GM23248 (cell line): Measurements from ENCODE around the gene SZT2. TPM values are rescaled to one million over a fixed set of nuclear protein-coding genes. Genes with fewer than 3 reads are reported as not detected.
"Not testable (repeated sequence)": the region's sequence is repeated elsewhere in the genome, so short reads cannot be mapped to it uniquely, and the experiment has no call there.

Source experiments
- DNase-seq: peaks from one replicate; pipeline ENCODE4 v3.0.0-alpha.2; 2015
- H2AFZ ChIP-seq: fragments of 200-600 bp; sonication (generic); 2 replicates; pipeline ENCODE4 v1.6.1; 2016; ENCODE audit warnings: antibody characterized with exemption
- H3F3A ChIP-seq: fragments of 200-600 bp; sonication (generic); 2 replicates; pipeline ENCODE4 v1.6.1; 2016; ENCODE audit warnings: mild to moderate bottlenecking, antibody characterized with exemption, mixed run types; ENCODE audit not compliant: insufficient read depth
- H3K27ac ChIP-seq: fragments of 200-600 bp; sonication (generic); 2 replicates; pipeline ENCODE4 v1.5.1; 2016; ENCODE audit warnings: mild to moderate bottlenecking
- H3K27me3 ChIP-seq: fragments of 200-600 bp; sonication (generic); replicated peaks from 2 replicates; pipeline ENCODE4 v1.6.1; 2016; ENCODE audit warnings: mild to moderate bottlenecking; ENCODE audit not compliant: insufficient read depth
- H3K36me3 ChIP-seq: fragments of 200-600 bp; sonication (generic); 2 replicates; pipeline ENCODE4 v1.6.1; 2016; ENCODE audit warnings: low read depth, mild to moderate bottlenecking
- H3K4me1 ChIP-seq: fragments of 200-600 bp; sonication (generic); 2 replicates; pipeline ENCODE4 v1.6.1; 2016; ENCODE audit warnings: mild to moderate bottlenecking; ENCODE audit not compliant: insufficient read depth
- H3K4me2 ChIP-seq: fragments of 200-600 bp; sonication (generic); one replicate; pipeline ENCODE4 v1.6.1; 2016; ENCODE audit warnings: mild to moderate bottlenecking; ENCODE audit not compliant: unreplicated experiment
- H3K4me3 ChIP-seq: fragments of 200-600 bp; sonication (generic); 2 replicates; pipeline ENCODE4 v1.5.1; 2016; ENCODE audit warnings: mild to moderate bottlenecking
- H3K79me2 ChIP-seq: fragments of 200-600 bp; sonication (generic); 2 replicates; pipeline ENCODE4 v1.6.1; 2016; ENCODE audit warnings: mild to moderate bottlenecking; ENCODE audit not compliant: insufficient read depth
- H3K9ac ChIP-seq: fragments of 200-600 bp; sonication (generic); 2 replicates; pipeline ENCODE4 v1.6.1; 2016; ENCODE audit warnings: mild to moderate bottlenecking
- H3K9me2 ChIP-seq: fragments of 200-600 bp; sonication (generic); 2 replicates; pipeline ENCODE4 v1.6.1; 2016; ENCODE audit warnings: mixed run types, mild to moderate bottlenecking, moderate library complexity; ENCODE audit not compliant: insufficient read depth
- H3K9me3 ChIP-seq: fragments of 200-600 bp; sonication (generic); one replicate; pipeline ENCODE4 v1.6.1; 2017; ENCODE audit warnings: low read depth
- H4K20me1 ChIP-seq: fragments of 200-600 bp; sonication (generic); 2 replicates; pipeline ENCODE4 v1.6.0; 2016; ENCODE audit not compliant: insufficient read depth
- EZH2 ChIP-seq: fragments of 200-600 bp; sonication (generic); IDR thresholded peaks from 2 replicates; pipeline ENCODE4 v1.6.1; 2018; ENCODE audit warnings: antibody characterized with exemption, mild to moderate bottlenecking; ENCODE audit not compliant: insufficient read depth, poor library complexity, severe bottlenecking
- EZH2phosphoT487 ChIP-seq: fragments of 200-600 bp; sonication (generic); IDR thresholded peaks from 2 replicates; pipeline ENCODE4 v1.6.1; 2018; ENCODE audit warnings: antibody characterized with exemption, moderate library complexity, mild to moderate bottlenecking, low read depth; ENCODE audit not compliant: insufficient read depth
- WGBS, 2 experiments: methylation state at CpG; one replicate each; pipeline ENCODE4 v1.1.6; 2015 to 2017; ENCODE audit warnings: low lambda C conversion rate in 2 of 2, low coverage in 1 of 2; ENCODE audit errors: missing lambda C conversion rate in 2 of 2; 5-methylcytosine and 5-hydroxymethylcytosine counted together
- in situ Hi-C: fragments of 300-500 bp; cut with MboI; formaldehyde crosslinking; loops from 2 replicates; pipeline ENCODE4 v1.15.0; 2020
- polyA plus RNA-seq: library from polyadenylated mRNA; unstranded; fragments of >200 nt; fragmentation: Nextera tagmentation; extraction: Ambion mirVana; gene quantifications from 2 replicates; pipeline ENCODE4 v1.2.1, GENCODE V29; 2016
- total RNA-seq: library from RNA; depleted of rRNA; stranded (reverse); fragments of >200 nt; shearing (Covaris generic); gene quantifications from 2 replicates; pipeline ENCODE4 v1.2.3, GENCODE V29; 2014

The SZT2 gene
- total and polyA plus RNA-seq, 2 experiments from 2014 or later, result 6.4 to 12.6 TPM

DNA sequence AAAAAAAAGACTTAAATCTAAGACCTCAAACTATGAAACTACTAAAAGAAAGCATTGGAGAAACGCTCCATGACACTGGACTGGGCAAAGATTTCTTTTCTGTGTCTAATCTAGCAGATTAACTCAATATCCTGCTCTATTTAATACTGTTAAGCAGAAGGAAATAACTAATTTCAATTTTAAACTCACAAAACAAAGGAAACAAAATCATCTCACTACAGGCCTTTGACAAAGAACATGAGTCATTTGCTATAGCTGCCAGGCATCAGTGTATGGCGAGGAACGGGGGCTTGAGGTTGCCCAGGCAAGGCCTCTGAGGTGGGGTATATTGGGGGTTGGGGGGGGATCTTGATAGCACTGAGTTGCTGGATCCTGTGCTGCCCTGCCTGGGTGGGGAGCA, 20.9 kb downstream of the SZT2 start:
- H4K20me1 ChIP-seq, result no peaks in the 10 kb centered on the region
- H3K9me2 ChIP-seq, result no peaks in the 10 kb centered on the region
- no peak for TF ChIP-seq EZH2
- TF ChIP-seq EZH2phosphoT487, result no peak
- DNase-seq, result no peak
- no peaks in the 10 kb centered on the region for H3K79me2 ChIP-seq
- no peaks in the 10 kb centered on the region for H3F3A ChIP-seq
- no peak overlapping the region for H3K9ac ChIP-seq
- H3K9me3 ChIP-seq, result no peaks in the 10 kb centered on the region
- H3K4me1 ChIP-seq, result no peaks in the 10 kb centered on the region
- H2AFZ ChIP-seq, result no peak overlapping the region
- in situ Hi-C loops, result no loop called here
- H3K27ac ChIP-seq, result no peak overlapping the region
- peaks cover 19% of the 10 kb centered on the region; the same call in 1 of the 2 replicates for H3K36me3 ChIP-seq
- no peak overlapping the region for H3K4me2 ChIP-seq
- 94 to 97% methylated on average over 3 of the region's 3 CpGs for WGBS, 2 experiments
- no peak overlapping the region for H3K4me3 ChIP-seq
- H3K27me3 ChIP-seq, result no peaks in the 10 kb centered on the region

DNA sequence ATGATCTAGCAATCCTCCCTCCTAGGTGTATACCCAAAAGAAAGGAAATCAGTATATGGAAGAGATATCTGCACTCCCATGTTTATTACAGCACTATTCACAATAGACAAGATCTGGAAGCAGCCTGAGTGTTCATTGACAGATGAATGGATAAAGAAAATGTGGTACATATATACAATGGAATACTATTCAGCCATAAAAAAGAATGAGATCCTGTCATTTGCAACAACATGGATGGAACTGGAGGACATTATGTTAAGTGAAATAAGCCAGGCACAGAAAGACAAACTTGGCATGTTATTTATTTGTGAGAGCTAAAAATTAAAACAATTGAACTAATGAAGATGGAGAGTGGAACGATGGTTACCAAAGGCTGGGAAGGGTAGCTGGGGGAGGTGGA, 23.7 kb downstream of the SZT2 start:
- DNase-seq, H3K9me3 ChIP-seq, H3K9ac ChIP-seq, H4K20me1 ChIP-seq, H3K27me3 ChIP-seq, H3K9me2 ChIP-seq, H3F3A ChIP-seq, in situ Hi-C loops, H2AFZ ChIP-seq, H3K27ac ChIP-seq, H3K4me1 ChIP-seq, H3K79me2 ChIP-seq, H3K4me2 ChIP-seq, H3K4me3 ChIP-seq: not testable (repeated sequence)
- H3K36me3 ChIP-seq, result peaks cover 25% of the 10 kb centered on the region; the same call in 1 of the 2 replicates
- WGBS, 2 experiments, result 95 to 97% methylated on average over 1 of the region's 1 CpG

DNA sequence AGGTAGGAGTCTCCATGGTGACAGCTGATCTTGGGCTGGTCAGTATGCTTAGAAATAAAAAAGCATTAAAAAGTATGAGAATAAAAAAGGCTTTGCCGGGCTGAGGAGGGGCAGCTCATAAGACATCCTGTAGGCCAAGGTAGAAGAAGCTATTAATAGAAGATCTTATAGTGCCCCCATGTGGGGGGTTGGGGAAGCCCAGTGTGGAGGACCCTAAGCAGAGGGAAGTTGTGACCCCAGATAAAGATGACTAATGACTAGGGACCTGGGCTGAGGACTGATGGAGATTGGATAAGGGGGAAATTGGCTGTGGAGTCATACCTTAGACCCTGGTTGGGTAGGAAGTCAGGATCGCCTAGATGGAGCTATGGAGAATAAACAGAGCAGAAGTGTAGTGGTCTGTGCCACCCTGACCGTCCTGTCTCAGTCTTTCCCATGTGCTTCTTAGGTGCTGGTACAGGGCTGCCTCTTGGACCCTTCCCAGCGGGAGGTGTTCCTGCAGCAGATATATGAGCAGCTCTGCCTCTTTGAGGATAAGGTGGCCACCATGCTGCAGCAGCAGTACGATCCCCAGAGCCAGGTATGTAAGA, 25.0 kb downstream of the SZT2 start:
- no peaks in the 10 kb centered on the region for H3K9me2 ChIP-seq
- peaks cover 21% of the 10 kb centered on the region; the same call in 1 of the 2 replicates for H3K36me3 ChIP-seq
- peak; percentile 60 for DNase-seq

DNA sequence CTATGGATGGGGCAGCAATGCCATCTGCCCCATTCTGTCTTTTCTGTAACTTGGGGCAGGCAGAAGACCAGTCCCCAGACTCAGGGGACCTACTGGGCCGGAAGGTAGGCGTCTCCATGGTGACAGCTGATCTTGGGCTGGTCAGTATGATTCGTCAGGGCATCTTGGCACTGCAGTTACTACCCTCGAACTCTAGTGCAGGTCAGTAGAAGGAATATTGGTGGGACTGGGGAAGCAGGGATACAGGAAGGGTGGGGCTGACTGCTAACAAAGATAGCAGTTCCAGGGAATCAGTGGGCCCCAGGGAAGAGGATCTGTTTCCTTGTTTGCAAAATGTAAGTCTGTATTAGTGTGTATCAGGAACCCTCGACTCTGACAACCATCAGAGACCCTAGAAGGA, 26.2 kb downstream of the SZT2 start:
- Histone ChIP-seq H3K9ac (no peak overlapping the region), H2AFZ (no peak overlapping the region), H3K4me2 (no peak overlapping the region), H3F3A (no peaks in the 10 kb centered on the region), H3K9me3 (no peaks in the 10 kb centered on the region), H3K36me3 (peaks cover 16% of the 10 kb centered on the region; the same call in 1 of the 2 replicates), H3K4me3 (no peak overlapping the region), H4K20me1 (no peaks in the 10 kb centered on the region), H3K27ac (no peak overlapping the region), H3K4me1 (no peaks in the 10 kb centered on the region), H3K79me2 (no peaks in the 10 kb centered on the region), H3K27me3 (no peaks in the 10 kb centered on the region), H3K9me2 (no peaks in the 10 kb centered on the region)
- TF ChIP-seq EZH2phosphoT487, result no peak
- TF ChIP-seq EZH2, result no peak
- no peak for DNase-seq
- 90 to 93% methylated on average over 5 of the region's 5 CpGs for WGBS, 2 experiments
- in situ Hi-C loops, result no loop called here

More for the DNA sequence above, 25.0 kb downstream of the SZT2 start:
- in situ Hi-C loops, result no loop called here
- Histone ChIP-seq H3K27me3 (no peaks in the 10 kb centered on the region), H3K4me2 (no peak overlapping the region), H4K20me1 (no peaks in the 10 kb centered on the region), H3K27ac (no peak overlapping the region), H3K4me1 (no peaks in the 10 kb centered on the region), H3K79me2 (no peaks in the 10 kb centered on the region), H3K9ac (no peak overlapping the region), H3K9me3 (no peaks in the 10 kb centered on the region), H3K4me3 (no peak overlapping the region), H2AFZ (no peak overlapping the region), H3F3A (no peaks in the 10 kb centered on the region)
- WGBS, 2 experiments, result 83 to 87% methylated on average over 5 of the region's 5 CpGs
- TF ChIP-seq EZH2, result no peak
- TF ChIP-seq EZH2phosphoT487, result no peak

DNA sequence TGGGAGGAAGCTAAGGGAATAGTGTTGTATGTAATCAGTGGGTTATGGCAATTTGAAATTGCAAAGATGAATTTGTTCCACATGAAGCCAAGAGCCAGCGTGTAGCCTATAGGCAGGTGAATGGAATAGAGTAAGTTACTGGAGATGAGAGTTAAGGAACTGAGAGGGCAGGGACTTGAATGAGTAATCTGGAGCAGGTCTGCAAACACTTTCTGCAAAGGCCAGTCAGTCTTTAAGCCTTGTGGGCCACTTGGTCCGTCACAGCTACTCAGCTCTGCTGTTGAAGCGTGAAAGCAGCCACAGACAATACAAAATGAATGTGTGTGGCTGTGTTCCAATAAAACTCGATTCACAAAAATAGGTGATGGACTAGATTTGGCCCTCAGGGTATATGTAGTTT, 29.2 kb downstream of the SZT2 start:
- no peaks in the 10 kb centered on the region for H4K20me1 ChIP-seq
- H3K4me1 ChIP-seq, result no peaks in the 10 kb centered on the region
- H2AFZ ChIP-seq, result no peak overlapping the region
- no peak overlapping the region for H3K4me2 ChIP-seq
- H3K4me3 ChIP-seq, result no peak overlapping the region
- no peaks in the 10 kb centered on the region for H3K27me3 ChIP-seq
- H3K79me2 ChIP-seq, result no peaks in the 10 kb centered on the region
- in situ Hi-C loops, result no loop called here
- H3F3A ChIP-seq, result no peaks in the 10 kb centered on the region
- no peaks in the 10 kb centered on the region for H3K9me3 ChIP-seq
- no peak overlapping the region for H3K9ac ChIP-seq
- H3K27ac ChIP-seq, result no peak overlapping the region
- WGBS, 2 experiments, result 79 to 82% methylated on average over 4 of the region's 4 CpGs
- no peak for TF ChIP-seq EZH2phosphoT487
- DNase-seq, result no peak
- peaks cover 10% of the 10 kb centered on the region; the same call in 1 of the 2 replicates for H3K36me3 ChIP-seq
- no peaks in the 10 kb centered on the region for H3K9me2 ChIP-seq
